GM18505 (cell line): Measurements from ENCODE around the gene TRMT112.
"Not testable (repeated sequence)": the region's sequence is repeated elsewhere in the genome, so short reads cannot be mapped to it uniquely, and the experiment has no call there.

ENCODE experiments used
- ATAC-seq: cut with Tn5 transposase; IDR thresholded peaks from one replicate; pipeline ENCODE4 v1.9.1; 2021; ENCODE audit not compliant: unreplicated experiment
- POLR2A ChIP-seq: IDR thresholded peaks from 4 replicates; pipeline ENCODE4 v1.6.1; 2011; ENCODE audit warnings: borderline replicate concordance; ENCODE audit not compliant: insufficient read depth, insufficient read length; ENCODE audit errors: extremely low read depth

TRMT112 gene

GRCh38 chr11:64331569-64332371 lies 14.4 kb upstream of the TRMT112 start:
- peak; percentile 36 for ATAC-seq

GRCh38 chr11:64330888-64331287 lies 13.5 kb upstream of the TRMT112 start:
- ATAC-seq, result no peak
- TF ChIP-seq POLR2A, result no peak

More at GRCh38 chr11:64331569-64332371, 14.4 kb upstream of the TRMT112 start:
- no peak for TF ChIP-seq POLR2A

- ATAC-seq, result no peak
- TF ChIP-seq POLR2A, result no peak
Observed at GRCh38 chr11:64327993-64328392, 10.6 kb upstream of the TRMT112 start.

- TF ChIP-seq POLR2A, result no peak
- no peak for ATAC-seq
Observed at GRCh38 chr11:64327375-64327774, 10.0 kb upstream of the TRMT112 start.

- ATAC-seq, result no peak
- no peak for TF ChIP-seq POLR2A
Observed at GRCh38 chr11:64324692-64325469, 7.5 kb upstream of the TRMT112 start.

- ATAC-seq, result not testable (repeated sequence)
Observed at GRCh38 chr11:64323984-64324383, 6.6 kb upstream of the TRMT112 start.

GRCh38 chr11:64323373-64323772 lies 6.0 kb upstream of the TRMT112 start:
- no peak for ATAC-seq

GRCh38 chr11:64322925-64323260 lies 5.5 kb upstream of the TRMT112 start:
- no peak for ATAC-seq
- no peak for TF ChIP-seq POLR2A

More at GRCh38 chr11:64323373-64323772, 6.0 kb upstream of the TRMT112 start:
- TF ChIP-seq POLR2A, result no peak

GRCh38 chr11:64321533-64321932 lies 4.2 kb upstream of the TRMT112 start:
- no peak for ATAC-seq
- no peak for TF ChIP-seq POLR2A

- no peak for TF ChIP-seq POLR2A
- ATAC-seq, result no peak
Observed at GRCh38 chr11:64321026-64321425, 3.7 kb upstream of the TRMT112 start.

- TF ChIP-seq POLR2A, result no peak
- ATAC-seq, result no peak
Observed at GRCh38 chr11:64320556-64320955, 3.2 kb upstream of the TRMT112 start.

- no peak for TF ChIP-seq POLR2A
- no peak for ATAC-seq
Observed at GRCh38 chr11:64318766-64319761, 1.7 kb upstream of the TRMT112 start.
